ENCODE results near the gene TCF25.

The TCF25 gene

DNA sequence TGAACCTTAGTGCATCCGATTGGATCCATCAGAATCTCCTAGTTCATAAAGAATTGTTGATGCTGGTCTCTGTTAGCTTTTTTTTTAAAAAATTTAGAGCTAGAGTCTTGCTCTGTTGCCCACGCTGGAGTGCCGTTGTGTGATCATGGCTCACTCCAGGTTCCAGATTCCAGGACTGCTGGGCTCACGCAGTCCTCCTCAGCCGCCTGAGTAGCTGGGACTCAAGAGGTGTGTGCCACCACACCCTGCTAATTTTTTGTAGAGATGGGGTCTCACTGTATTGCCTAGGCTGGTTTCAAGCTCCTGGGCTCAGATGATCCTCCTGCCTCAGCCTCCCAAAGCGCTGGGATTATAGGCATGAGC, 8.0 kb downstream of the TCF25 start:
- DNase-seq: no peak

DNA sequence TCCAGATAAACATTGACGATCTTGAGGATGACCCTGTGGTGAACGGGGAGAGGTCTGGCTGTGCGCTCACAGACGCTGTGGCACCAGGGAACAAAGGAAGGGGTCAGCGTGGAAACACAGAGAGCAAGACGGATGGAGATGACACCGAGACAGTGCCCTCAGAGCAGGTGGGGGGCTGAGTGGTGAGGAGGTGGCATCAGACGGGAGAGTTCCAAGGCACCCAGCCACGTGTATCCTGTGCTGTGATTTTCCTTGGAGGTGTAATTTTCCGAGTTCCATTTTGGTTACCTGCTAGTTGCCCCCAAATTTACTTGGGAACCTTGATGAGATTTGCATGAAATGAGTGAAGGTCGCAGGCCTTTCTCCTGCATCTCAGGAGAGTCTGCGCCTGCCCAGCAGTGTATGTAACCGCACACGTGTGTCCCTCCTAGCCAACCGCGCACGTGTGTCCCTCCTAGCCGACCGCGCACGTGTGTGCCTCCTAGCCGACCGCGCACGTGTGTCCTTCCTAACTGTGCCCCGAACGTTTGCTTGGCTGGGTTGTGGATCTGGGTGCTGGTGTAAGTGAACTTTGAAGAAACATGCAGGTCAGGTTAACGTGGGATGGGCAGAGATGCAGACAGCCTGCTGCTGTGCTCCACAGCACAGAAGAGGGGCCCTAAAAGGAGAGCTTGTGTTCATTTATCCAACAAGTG, 10.1 kb downstream of the TCF25 start:
- no peak for DNase-seq

DNA sequence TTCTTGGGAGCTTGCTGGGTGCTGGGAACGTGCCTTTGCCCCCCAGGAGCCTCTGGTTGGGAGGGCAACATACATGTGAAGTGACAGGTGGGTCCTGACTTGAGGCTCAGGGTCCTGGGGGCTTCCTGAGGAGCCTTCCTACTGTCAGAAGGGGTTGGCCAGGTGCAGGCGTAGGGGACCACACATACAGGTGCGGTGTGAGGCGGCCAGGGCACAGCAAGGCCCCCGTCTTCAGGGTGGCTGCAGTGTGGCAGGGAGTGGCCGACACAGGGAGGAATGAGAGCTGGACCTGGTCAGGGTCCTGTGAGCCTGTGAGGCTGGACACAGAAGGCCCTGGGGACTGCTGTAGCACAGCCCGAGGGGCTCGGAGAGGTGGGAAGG, 10.6 kb downstream of the TCF25 start:
- DNase-seq: no peak

- no peak for DNase-seq
Observed at GRCh38 chr16:89887243-89887642, 13.9 kb downstream of the TCF25 start.

DNA sequence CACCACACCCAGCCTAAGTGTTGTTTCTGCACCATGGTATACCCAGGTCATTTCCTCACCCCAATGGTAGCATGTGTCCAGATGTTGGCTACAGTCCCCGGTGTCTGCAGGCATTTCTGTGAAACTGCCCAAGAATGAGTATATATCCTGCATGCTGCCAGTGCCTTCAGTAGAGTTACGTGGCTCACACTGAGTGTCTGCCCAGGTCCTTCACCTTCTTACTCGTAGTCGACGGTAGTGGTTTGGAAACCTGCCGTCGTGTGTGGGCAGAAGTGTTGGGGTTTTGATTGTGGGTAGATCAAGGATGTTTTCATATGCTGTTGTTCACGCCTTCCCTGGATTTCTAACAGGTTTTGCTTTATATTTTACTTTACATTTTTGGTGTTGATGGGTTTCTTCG, 16.8 kb downstream of the TCF25 start:
- DNase-seq: no peak

GRCh38 chr16:89890886-89891657, 17.7 kb downstream of the TCF25 start:
- no peak for DNase-seq

GRCh38 chr16:89892055-89892630, 18.8 kb downstream of the TCF25 start:
- no peak for DNase-seq

DNA sequence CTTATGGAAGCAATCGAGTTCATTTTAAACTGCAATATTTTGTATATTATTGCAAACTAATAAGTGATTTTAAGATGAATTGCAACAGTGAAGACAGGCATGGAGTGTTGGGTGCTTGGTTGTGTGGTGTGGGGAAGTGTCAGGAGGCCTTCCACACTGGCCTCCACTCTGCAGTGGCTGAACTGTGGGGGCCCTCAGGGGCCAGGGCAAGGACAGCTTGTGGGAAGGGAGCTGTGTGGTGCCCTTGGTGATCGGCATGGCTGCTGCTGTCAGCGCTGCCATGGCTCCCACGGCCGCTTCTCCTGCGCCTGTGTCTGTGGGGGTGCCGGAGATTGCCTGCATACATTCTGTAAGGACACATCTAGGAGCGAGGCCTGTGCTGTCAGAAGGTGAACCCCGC, 19.2 kb downstream of the TCF25 start:
- no peak for DNase-seq

DNA sequence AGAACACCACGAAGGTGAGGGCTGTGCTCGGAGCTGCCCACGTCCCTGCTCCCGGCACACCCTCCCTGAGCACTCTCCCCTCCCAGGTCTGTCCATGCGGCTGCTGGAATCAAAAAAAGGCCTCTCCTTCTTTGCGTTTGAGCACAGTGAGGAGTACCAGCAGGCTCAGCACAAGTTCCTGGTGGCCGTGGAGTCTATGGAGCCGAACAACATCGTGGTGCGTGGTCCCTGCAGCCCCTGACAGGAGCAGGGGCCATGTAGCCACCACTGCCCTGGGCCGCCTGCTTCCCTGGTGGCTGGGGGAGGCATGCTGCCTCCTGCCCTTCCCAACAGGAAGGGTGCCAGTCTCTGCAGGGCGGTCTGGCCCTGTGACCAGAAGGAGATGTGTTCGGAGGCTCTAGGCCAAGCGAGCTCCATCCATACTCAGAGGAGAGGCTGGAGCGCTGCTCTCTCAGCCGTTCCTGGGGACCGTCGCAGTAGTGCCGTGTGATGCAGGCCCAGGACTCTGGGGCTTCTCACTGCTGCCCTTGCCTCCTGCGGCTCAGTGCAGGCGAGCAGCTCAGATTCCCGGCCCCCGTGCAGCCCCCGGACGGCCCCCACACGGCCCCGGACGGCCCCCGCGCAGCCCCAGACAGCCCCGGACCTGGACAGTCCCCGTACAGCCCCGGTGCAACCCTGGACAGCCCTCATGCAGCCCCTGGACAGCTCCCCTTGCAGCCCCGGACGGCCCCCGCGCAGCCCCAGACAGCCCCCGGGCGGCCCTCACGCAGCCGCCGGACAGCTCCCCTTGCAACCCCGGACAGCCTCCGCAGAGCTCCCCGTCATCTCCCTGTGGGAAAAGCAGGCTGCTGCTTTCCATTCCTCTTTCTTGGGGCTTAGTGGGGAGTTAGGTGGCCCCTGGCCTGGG, 20.5 kb downstream of the TCF25 start:
- no peak for DNase-seq

DNA sequence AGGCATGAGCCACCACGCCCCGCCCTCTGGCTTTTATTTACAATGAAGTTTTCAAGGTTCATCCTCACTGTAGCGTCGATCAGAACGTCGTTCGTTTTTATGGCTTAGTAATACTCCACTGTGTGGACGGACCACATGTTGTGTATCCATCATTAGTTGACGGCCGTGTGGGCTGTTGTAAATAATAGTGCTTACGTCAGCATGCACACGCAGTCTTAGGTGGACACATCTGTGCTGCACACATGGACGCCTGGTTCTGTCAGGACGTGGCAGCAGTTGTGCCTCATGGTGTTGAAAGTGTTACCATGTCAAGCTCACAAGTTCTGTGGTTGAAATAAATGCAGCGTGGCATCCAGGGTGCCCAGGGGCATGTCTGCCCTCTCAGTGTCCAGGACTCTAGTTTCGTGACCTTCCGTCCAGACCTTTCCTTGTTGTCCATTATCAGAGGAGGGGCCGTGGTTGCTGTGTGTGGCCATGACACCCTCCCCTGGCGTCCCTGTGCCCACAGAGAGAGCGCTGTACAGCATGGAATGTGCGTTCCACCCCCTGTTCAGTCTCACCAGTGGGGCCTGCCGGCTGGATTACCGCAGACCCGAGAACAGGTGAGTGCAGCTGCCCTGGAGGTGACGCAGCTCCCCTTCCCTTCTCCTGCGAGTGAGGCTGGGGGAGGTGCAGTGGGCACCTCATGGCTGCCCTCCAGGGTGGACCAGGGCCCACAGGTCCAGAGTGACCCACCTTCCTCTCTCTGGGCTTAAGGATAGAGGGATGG, 22.3 kb downstream of the TCF25 start:
- no peak for DNase-seq

- DNase-seq: no peak
Observed at GRCh38 chr16:89897204-89897603, 23.8 kb downstream of the TCF25 start.

DNA sequence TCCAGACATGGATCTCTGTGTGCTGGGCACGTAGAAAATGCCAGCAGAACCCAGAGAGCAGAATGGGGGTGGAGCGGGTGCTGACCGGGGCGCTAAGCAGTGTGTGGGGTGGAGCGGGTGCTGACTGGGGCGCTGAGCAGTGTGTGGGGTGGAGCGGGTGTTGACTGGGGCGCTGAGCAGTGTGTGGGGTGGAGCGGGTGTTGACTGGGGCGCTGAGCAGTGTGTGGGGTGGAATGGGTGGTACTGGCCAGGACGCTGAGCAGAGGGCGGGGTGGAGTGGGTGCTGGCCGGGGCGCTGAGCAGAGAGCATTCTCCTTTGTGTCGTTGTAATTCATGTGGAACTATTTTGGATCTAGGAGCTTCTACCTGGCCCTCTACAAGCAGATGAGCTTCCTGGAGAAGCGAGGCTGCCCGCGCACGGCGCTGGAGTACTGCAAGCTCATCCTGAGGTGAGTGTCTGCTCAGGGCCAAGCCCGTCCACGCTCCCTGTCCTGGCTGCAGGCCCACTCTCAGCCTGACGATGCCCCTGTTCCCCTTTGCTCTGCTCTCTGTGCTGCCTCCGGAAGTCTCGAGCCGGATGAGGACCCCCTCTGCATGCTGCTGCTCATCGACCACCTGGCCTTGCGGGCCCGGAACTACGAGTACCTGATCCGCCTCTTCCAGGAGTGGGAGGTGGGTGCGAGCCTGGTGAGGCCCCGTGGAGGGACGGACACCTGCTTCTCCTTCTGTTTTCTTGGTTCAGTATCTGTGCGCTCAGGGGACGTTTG, 25.0 kb downstream of the TCF25 start:
- no peak for DNase-seq

GRCh38 chr16:89899879-89900481, 26.6 kb downstream of the TCF25 start:
- DNase-seq: no peak

GRCh38 chr16:89900885-89901284, 27.5 kb downstream of the TCF25 start:
- no peak for DNase-seq

GRCh38 chr16:89902980-89903379, 29.6 kb downstream of the TCF25 start:
- DNase-seq: no peak

DNA sequence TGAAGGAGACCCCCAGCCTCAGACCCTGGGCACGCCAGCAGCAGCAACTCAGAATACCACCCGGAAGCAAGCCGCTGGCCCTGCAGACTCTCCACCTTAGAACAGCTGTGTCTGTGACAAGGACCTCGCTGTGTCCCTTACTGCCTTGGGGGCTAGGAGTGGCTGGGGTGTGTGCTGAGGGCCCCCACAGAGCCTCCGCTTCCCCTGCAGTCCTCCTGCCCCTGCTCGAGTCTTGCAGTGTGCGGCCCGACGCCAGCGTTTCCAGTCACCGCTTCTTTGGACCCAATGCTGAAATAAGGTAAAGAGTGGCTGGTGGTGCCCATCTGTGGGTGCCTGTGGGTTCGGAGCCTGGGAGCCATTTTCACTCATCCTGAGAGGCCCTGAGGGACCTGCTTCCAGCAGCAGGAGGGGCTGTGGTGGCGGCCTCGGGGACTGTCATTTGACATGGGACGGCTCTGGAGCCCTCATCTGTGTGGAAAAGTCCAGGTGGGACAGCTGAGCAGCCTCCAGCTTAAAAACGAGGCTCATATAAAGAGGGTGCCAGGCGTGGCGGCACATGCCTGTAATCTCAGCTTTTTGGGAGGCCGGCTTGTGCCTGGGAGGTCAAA, 30.6 kb downstream of the TCF25 start:
- no peak for DNase-seq

GRCh38 chr16:89904606-89905510, 31.5 kb downstream of the TCF25 start:
- no peak for DNase-seq

DNA sequence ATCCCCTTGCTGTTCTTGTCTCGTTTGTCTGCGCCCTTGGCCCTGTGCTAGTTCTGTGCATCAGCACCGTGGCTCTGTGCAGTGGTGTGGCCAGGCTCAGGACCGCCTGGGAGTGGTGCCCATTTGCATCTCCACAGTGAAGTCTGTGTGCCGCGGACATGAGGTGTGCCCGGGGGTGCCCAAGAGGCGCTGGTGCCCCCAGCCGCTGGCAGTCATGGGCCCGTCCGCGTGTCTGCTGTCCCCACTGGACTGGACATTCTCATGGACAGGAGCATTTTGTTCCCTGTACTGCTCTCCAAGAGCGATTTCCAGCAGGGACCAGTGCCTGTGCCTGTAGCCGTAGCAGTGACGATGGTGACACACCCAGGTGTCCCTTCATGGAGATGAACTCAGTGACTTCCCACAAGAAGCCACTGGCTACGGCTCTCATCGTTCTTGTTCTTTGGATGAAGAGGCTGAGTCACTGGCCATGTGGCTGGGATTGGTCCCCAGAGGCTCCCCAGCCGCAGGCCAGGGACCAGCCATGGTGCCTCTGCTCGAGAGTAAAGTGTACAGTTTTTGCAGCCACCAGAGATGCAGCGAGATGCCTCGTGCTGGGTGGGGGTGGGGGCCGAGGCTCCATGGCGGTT, 32.2 kb downstream of the TCF25 start:
- no peak for DNase-seq

Measured in activated CD4-positive, alpha-beta T cell treated with anti-CD3 and anti-CD28 coated beads, Interleukin-2, amount 50 U/mL, for 1 hour (primary cell).